Esophagus squamous epithelium (tissue), 5 donors: ENCODE results near the gene RBMX2. TPM values are rescaled to one million over a fixed set of nuclear protein-coding genes. Genes with fewer than 3 reads are reported as not detected.

Experiments
- DNase-seq: peaks from one replicate; lab custom pipeline; 2025; lab: John Stamatoyannopoulos, UW
- H3K27ac ChIP-seq, 4 donors: fragments of 200-600 bp; sonication (generic); one replicate each; pipeline ENCODE4 v1.5.1; 2016 to 2019; ENCODE audit warnings: mild to moderate bottlenecking in 1 of 4
- H3K27me3 ChIP-seq, 4 donors: fragments of 200-600 bp; sonication (generic); 1 replicate in 3 of 4; 2 replicates in 1 of 4; pipeline versions ENCODE4 v1.5.1 to v1.6.0; 2017 to 2021; ENCODE audit warnings: antibody characterized with exemption in 1 of 4
- H3K36me3 ChIP-seq, 3 donors: fragments of 200-600 bp; sonication (generic); one replicate each; pipeline ENCODE4 v1.5.1; 2016 to 2019
- H3K4me1 ChIP-seq, 3 donors: fragments of 200-600 bp; sonication (generic); one replicate each; pipeline ENCODE4 v1.5.1; 2017 to 2019
- H3K4me3 ChIP-seq, 4 donors: fragments of 200-600 bp; sonication (generic); 1 replicate in 3 of 4; 2 replicates in 1 of 4; pipeline ENCODE4 v1.5.1; 2016 to 2019; ENCODE audit warnings: mild to moderate bottlenecking in 2 of 4, moderate library complexity in 1 of 4
- H3K9me3 ChIP-seq, 3 donors: fragments of 200-600 bp; sonication (generic); one replicate each; pipeline ENCODE4 v1.5.1; 2016 to 2019
- CTCF ChIP-seq, 6 experiments: fragments of 450-650 bp in 4 of 6; fragments of 200-600 bp in 2 of 6; sonication (generic) in 2 of 6; IDR thresholded peaks; one replicate each; pipeline ENCODE4 v1.5.1; 2016 to 2019; ENCODE audit warnings: antibody characterized with exemption in 6 of 6, mild to moderate bottlenecking in 4 of 6, moderate library complexity in 4 of 6
- POLR2A ChIP-seq, 4 donors: fragments of 450-650 bp; IDR thresholded peaks; one replicate each; pipeline ENCODE4 v1.6.1; 2017; ENCODE audit warnings: antibody characterized with exemption in 4 of 4, mild to moderate bottlenecking in 4 of 4, moderate library complexity in 3 of 4
- WGBS, 2 donors: methylation state at CpG; one replicate each; pipeline ENCODE4 v1.1.5; 2018; 5-methylcytosine and 5-hydroxymethylcytosine counted together
- intact Hi-C: fragments of 100-400 bp; cut with DNase I; formaldehyde crosslinking; loops from one replicate; pipeline ENCODE4 v1.15.0; 2022
- total RNA-seq, 4 donors: library from RNA; depleted of rRNA; stranded (reverse); fragments of >200 nt; gene quantifications; one replicate each; pipeline ENCODE4 v1.1.0, GENCODE V29; 2016
- donor health status: DM: yes; HTN: yes; CAD: no.

RBMX2 gene
- total RNA-seq, 4 donors from 2014 or later: 4.4 to 13.0 (median 11.3) TPM

GRCh38 chrX:130414800-130415199, 13.0 kb downstream of the RBMX2 start:
- Histone ChIP-seq H3K9me3 (no peaks in the 10 kb centered on the region), H3K27me3 (no peaks in the 10 kb centered on the region), H3K27ac (no peak overlapping the region), H3K4me1 (no peaks in the 10 kb centered on the region), H3K4me3 (no peak overlapping the region), H3K36me3 (peaks cover 0 to 40% (median 4%) of the 10 kb centered on the region in 3 donors)
- 87 to 100% methylated on average over 1 to 5 of the region's 5 CpGs for WGBS, 2 donors
- intact Hi-C loops: no loop called here
- no peak for DNase-seq
- TF ChIP-seq POLR2A (IDR thresholded peaks at IDR 0.05) (no peak), CTCF (IDR thresholded peaks at IDR 0.05) (no peak)

GRCh38 chrX:130415201-130415600, 13.4 kb downstream of the RBMX2 start:
- Histone ChIP-seq H3K27ac (no peak overlapping the region), H3K36me3 (peaks cover 0 to 37% (median 4%) of the 10 kb centered on the region in 3 donors), H3K4me3 (no peak overlapping the region), H3K27me3 (no peaks in the 10 kb centered on the region), H3K4me1 (no peaks in the 10 kb centered on the region), H3K9me3 (no peaks in the 10 kb centered on the region)
- intact Hi-C loops: no loop called here
- DNase-seq: no peak
- WGBS, 2 donors: 79 to 90% methylated on average over 4 to 7 of the region's 7 CpGs
- no peak for TF ChIP-seq POLR2A (IDR thresholded peaks at IDR 0.05)
- no peak for TF ChIP-seq CTCF (IDR thresholded peaks at IDR 0.05)

GRCh38 chrX:130416785-130417184, 15.0 kb downstream of the RBMX2 start:
- WGBS, 2 donors: 83% methylated on average over 3 of the region's 4 CpGs; no CpG with 5 or more reads in 1 of the 2 donors
- Histone ChIP-seq H3K4me1 (no peaks in the 10 kb centered on the region), H3K27me3 (no peaks in the 10 kb centered on the region), H3K9me3 (no peaks in the 10 kb centered on the region), H3K36me3 (peaks cover 0 to 21% (median 4%) of the 10 kb centered on the region in 3 donors), H3K27ac (no peak overlapping the region), H3K4me3 (no peak overlapping the region)
- no peak for TF ChIP-seq POLR2A (IDR thresholded peaks at IDR 0.05)
- TF ChIP-seq CTCF (IDR thresholded peaks at IDR 0.05): no peak
- DNase-seq: no peak
- intact Hi-C loops: no loop called here

- 47% methylated on average over 2 of the region's 2 CpGs; no CpG with 5 or more reads in 1 of the 2 donors for WGBS, 2 donors
- no peak overlapping the region for H3K27ac ChIP-seq
- H3K4me3 ChIP-seq: no peak overlapping the region
- H3K9me3 ChIP-seq: no peaks in the 10 kb centered on the region
- peaks cover 0 to 8% (median 0%) of the 10 kb centered on the region in 3 donors for H3K36me3 ChIP-seq
- H3K27me3 ChIP-seq: no peaks in the 10 kb centered on the region
- no peak for DNase-seq
- TF ChIP-seq CTCF (IDR thresholded peaks at IDR 0.05) (no peak), POLR2A (IDR thresholded peaks at IDR 0.05) (no peak)
- H3K4me1 ChIP-seq: no peaks in the 10 kb centered on the region
- intact Hi-C loops: no loop called here
Observed at GRCh38 chrX:130418066-130418465, 16.3 kb downstream of the RBMX2 start.

- Histone ChIP-seq H3K4me1 (no peaks in the 10 kb centered on the region), H3K36me3 (peaks cover 0 to 6% (median 0%) of the 10 kb centered on the region in 3 donors), H3K9me3 (no peaks in the 10 kb centered on the region), H3K27ac (no peak overlapping the region), H3K27me3 (no peaks in the 10 kb centered on the region), H3K4me3 (no peak overlapping the region)
- DNase-seq: no peak
- TF ChIP-seq CTCF (IDR thresholded peaks at IDR 0.05): no peak
- TF ChIP-seq POLR2A (IDR thresholded peaks at IDR 0.05): no peak
- intact Hi-C loops: no loop called here
- WGBS, 2 donors: 83 to 90% methylated on average over 4 of the region's 4 CpGs
Observed at GRCh38 chrX:130418740-130419139, 17.0 kb downstream of the RBMX2 start.
